ENCODE data around the gene GFAP.

DNA sequence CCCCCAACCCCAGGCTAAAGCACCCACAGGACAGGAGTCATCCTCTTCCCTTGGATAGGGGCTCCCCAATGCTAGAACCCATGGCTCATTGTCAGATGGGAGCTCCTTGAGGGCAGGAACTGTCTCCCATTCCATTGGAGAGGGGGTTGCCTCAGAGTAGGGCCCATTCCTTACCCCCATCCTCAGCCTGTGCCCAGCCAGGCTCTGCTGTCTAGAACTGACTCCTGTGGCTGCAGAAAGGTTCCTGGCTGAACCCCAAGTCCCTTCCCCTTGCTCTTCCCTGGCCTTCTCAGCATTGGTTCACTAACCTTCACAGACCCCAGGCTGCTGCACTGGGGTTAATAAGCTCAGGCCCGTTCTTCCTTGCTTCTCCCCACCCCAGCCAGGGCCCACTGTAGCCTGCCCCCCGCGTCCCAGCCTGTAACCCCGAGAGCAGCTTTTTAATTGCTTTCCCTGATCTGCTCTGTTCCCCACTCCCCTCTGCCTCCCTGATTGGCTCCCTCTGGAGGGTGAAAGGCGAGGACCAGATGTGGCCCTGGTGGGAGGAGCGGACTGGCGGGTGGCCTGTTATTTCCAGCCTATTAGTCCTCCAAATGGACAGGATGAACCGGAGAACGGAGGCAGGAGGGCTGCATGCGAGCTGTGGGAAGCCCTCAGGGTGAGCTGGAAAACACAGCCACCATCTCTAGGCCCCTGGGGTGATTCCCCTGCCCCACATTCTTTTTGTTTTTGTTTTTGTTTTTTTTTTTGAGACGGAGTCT, 6.0 kb upstream of the GFAP start:
- TF ChIP-seq, protein P1, sequence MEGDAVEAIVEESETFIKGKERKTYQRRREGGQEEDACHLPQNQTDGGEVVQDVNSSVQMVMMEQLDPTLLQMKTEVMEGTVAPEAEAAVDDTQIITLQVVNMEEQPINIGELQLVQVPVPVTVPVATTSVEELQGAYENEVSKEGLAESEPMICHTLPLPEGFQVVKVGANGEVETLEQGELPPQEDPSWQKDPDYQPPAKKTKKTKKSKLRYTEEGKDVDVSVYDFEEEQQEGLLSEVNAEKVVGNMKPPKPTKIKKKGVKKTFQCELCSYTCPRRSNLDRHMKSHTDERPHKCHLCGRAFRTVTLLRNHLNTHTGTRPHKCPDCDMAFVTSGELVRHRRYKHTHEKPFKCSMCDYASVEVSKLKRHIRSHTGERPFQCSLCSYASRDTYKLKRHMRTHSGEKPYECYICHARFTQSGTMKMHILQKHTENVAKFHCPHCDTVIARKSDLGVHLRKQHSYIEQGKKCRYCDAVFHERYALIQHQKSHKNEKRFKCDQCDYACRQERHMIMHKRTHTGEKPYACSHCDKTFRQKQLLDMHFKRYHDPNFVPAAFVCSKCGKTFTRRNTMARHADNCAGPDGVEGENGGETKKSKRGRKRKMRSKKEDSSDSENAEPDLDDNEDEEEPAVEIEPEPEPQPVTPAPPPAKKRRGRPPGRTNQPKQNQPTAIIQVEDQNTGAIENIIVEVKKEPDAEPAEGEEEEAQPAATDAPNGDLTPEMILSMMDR (IDR thresholded peaks at IDR 0.05) = no peak
- TF ChIP-seq NFIC (IDR thresholded peaks at IDR 0.05; ENCODE audit: borderline replicate concordance) (no peak), TAF1 (IDR thresholded peaks at IDR 0.05; ENCODE audit: borderline replicate concordance, low read depth, low read length) (no peak), RAD21 (IDR thresholded peaks at IDR 0.05; ENCODE audit: low read length) (no peak), REST (IDR thresholded peaks at IDR 0.05; ENCODE audit: low read depth, low read length) (no peak), SMC3 (IDR thresholded peaks at IDR 0.05; ENCODE audit: low read depth, low read length) (no peak), TCF12 (IDR thresholded peaks at IDR 0.05) (no peak)

Data from SK-N-SH (cell line).